ENCODE results near the gene UBALD1. TPM values are rescaled to one million over a fixed set of nuclear protein-coding genes. Genes with fewer than 3 reads are reported as not detected.

Gene UBALD1
- total and polyA plus RNA-seq, 2 experiments from 2014 or later = 42.9 to 46.6 TPM

GRCh38 chr16:4624827-4625559, 10.3 kb upstream of the UBALD1 start:
- peak overlapping the region; percentile 96 for H3K27ac ChIP-seq
- peak overlapping the region; percentile 74 for H3K4me3 ChIP-seq
- peak; percentile 61 to 68 for DNase-seq (ENCODE audit: low read depth in 1 of 2, low spot score in 1 of 2)
- TF ChIP-seq, protein P1, sequence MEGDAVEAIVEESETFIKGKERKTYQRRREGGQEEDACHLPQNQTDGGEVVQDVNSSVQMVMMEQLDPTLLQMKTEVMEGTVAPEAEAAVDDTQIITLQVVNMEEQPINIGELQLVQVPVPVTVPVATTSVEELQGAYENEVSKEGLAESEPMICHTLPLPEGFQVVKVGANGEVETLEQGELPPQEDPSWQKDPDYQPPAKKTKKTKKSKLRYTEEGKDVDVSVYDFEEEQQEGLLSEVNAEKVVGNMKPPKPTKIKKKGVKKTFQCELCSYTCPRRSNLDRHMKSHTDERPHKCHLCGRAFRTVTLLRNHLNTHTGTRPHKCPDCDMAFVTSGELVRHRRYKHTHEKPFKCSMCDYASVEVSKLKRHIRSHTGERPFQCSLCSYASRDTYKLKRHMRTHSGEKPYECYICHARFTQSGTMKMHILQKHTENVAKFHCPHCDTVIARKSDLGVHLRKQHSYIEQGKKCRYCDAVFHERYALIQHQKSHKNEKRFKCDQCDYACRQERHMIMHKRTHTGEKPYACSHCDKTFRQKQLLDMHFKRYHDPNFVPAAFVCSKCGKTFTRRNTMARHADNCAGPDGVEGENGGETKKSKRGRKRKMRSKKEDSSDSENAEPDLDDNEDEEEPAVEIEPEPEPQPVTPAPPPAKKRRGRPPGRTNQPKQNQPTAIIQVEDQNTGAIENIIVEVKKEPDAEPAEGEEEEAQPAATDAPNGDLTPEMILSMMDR (IDR thresholded peaks at IDR 0.05; ENCODE audit: low read depth, low read length) = no peak
- H3K27me3 ChIP-seq = no peaks in the 10 kb centered on the region
- no peaks in the 10 kb centered on the region for H3K9me3 ChIP-seq (ENCODE audit: low read depth)
- no peaks in the 10 kb centered on the region for H3K36me3 ChIP-seq
- peaks cover 5% of the 10 kb centered on the region for H3K4me1 ChIP-seq (ENCODE audit: low read depth)

- peak within 1 kb of the TSS; percentile 96 for H3K27ac ChIP-seq
- TF ChIP-seq, protein P1 (IDR thresholded peaks at IDR 0.05; ENCODE audit: low read depth, low read length) = peak; percentile 98
- peak; percentile 98 for DNase-seq (ENCODE audit: low read depth in 1 of 2, low spot score in 1 of 2)
These were observed 9.5 kb upstream of the UBALD1 start, which contains the start of gene MGRN1 for GRCh38 chr16:4624015-4624826. MGRN1 (plus strand) TSS chr16:4624826; CDS start chr16:4624961, 135 bp downstream.

GRCh38 chr16:4623593-4623992, 8.9 kb upstream of the UBALD1 start:
- H3K4me1 ChIP-seq (ENCODE audit: low read depth) = peaks cover 5% of the 10 kb centered on the region
- TF ChIP-seq, protein P1 (IDR thresholded peaks at IDR 0.05; ENCODE audit: low read depth, low read length) = no peak
- H3K4me3 ChIP-seq = no peak overlapping the region
- H3K27me3 ChIP-seq = no peaks in the 10 kb centered on the region
- H3K27ac ChIP-seq = no peak overlapping the region
- DNase-seq (ENCODE audit: low read depth in 1 of 2, low spot score in 1 of 2) = no peak
- no peaks in the 10 kb centered on the region for H3K9me3 ChIP-seq (ENCODE audit: low read depth)
- H3K36me3 ChIP-seq = no peaks in the 10 kb centered on the region

More at GRCh38 chr16:4624015-4624826, 9.5 kb upstream of the UBALD1 start, which contains the start of gene MGRN1:
- H3K4me3 ChIP-seq = peak within 1 kb of the TSS; percentile 74
- peaks cover 5% of the 10 kb centered on the region for H3K4me1 ChIP-seq (ENCODE audit: low read depth)
- no peaks in the 10 kb centered on the region for H3K27me3 ChIP-seq
- no peaks in the 10 kb centered on the region for H3K9me3 ChIP-seq (ENCODE audit: low read depth)
- no peaks in the 10 kb centered on the region for H3K36me3 ChIP-seq

DNA sequence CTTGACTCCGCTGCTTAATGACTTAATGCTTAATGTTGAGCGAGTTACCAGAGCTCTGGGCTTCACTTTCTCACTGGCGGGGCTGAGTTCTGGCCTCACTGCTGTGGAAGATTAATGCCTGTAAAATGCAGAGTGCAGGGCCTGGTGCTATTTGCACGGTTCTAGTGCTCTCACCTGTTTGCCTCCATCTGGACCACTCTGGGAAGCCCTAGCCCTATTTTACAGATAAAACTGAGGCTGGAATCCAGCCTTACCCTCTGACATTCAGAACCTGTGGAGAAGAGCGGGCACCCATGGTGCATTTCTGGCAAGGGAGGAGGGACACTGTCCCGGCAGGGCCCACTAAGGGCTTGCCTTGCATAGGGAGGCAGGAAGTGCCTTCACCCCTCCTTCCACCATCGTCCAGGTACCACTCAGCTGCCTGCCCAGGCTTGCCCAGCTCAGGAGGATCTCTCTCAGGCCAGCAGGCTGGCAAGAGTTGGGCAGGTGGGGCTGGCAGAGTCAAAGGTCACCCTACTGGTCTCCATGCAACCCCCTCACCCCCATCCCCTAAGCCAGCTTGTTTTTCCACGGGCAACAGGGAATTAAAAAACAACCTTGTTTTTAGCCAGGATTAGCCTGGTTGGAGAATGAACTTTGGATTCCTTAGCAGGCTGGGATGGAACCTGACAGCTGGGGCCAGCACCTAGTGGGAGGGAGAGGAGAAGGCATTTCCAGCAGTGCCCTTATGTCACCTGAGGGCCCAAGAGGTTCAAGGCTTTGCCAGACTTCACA, 4.1 kb upstream of the UBALD1 start:
- no peaks in the 10 kb centered on the region for H3K27me3 ChIP-seq
- H3K4me3 ChIP-seq = no peak overlapping the region
- H3K27ac ChIP-seq = peak overlapping the region; percentile 99
- no peaks in the 10 kb centered on the region for H3K9me3 ChIP-seq (ENCODE audit: low read depth)
- H3K4me1 ChIP-seq (ENCODE audit: low read depth) = peaks cover 9% of the 10 kb centered on the region
- TF ChIP-seq, protein P1 (IDR thresholded peaks at IDR 0.05; ENCODE audit: low read depth, low read length) = no peak
- DNase-seq (ENCODE audit: low read depth in 1 of 2, low spot score in 1 of 2) = no peak
- H3K36me3 ChIP-seq = no peaks in the 10 kb centered on the region

DNA sequence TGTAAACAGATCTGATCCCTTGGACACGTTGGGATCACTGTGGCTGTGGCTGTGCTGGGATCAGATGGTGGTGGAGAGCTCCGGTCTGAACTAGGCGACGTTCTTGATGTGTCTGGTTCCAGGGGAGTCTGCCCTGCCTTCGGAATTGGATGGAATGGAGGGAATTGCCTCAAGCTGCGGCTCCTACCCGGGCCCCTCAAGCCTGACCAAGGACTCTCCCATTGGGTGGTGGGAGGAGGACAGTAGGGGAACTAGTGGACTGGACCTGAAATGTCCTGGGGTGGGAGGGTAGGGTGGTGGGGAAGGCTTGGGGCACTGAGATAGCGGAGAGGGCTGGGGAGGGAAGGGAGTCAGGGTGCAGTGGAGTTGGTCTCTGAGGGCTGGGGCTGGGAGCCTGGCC, 3.2 kb upstream of the UBALD1 start:
- TF ChIP-seq, protein P1 (IDR thresholded peaks at IDR 0.05; ENCODE audit: low read depth, low read length) = no peak
- Histone ChIP-seq H3K27ac (peak overlapping the region; percentile 99), H3K36me3 (no peaks in the 10 kb centered on the region), H3K4me1 (ENCODE audit: low read depth) (peaks cover 9% of the 10 kb centered on the region), H3K27me3 (no peaks in the 10 kb centered on the region), H3K9me3 (ENCODE audit: low read depth) (no peaks in the 10 kb centered on the region), H3K4me3 (no peak overlapping the region)
- DNase-seq (ENCODE audit: low read depth in 1 of 2, low spot score in 1 of 2) = no peak
